HG03025 (cell line): Measurements from ENCODE around the gene PCED1B.

Experiments
- ATAC-seq: cut with Tn5 transposase; IDR thresholded peaks from one replicate; pipeline ENCODE4 v1.9.1; 2021; ENCODE audit warnings: mild to moderate bottlenecking, moderate library complexity; ENCODE audit not compliant: unreplicated experiment, low FRiP score

The PCED1B gene

DNA sequence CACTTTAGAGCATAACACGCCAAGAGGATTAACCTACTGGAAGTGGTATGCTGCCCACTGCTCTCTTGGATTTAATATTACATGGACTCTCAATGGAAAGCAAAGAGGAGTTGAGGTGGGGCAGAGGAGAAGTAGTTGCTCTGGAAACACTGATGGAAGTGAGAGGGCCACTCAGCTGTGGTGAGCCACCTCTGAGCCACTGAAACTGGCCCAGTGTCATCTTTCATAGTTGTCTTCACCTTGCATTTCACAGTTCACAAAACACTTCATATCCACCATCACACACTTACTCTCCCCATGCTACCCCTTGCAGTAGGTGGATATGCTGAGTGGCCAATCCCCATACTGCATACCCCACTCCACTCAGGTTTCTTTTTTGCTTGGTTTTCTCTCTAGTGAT is 12.2 kb upstream of the PCED1B start:
- ATAC-seq, result no peak

DNA sequence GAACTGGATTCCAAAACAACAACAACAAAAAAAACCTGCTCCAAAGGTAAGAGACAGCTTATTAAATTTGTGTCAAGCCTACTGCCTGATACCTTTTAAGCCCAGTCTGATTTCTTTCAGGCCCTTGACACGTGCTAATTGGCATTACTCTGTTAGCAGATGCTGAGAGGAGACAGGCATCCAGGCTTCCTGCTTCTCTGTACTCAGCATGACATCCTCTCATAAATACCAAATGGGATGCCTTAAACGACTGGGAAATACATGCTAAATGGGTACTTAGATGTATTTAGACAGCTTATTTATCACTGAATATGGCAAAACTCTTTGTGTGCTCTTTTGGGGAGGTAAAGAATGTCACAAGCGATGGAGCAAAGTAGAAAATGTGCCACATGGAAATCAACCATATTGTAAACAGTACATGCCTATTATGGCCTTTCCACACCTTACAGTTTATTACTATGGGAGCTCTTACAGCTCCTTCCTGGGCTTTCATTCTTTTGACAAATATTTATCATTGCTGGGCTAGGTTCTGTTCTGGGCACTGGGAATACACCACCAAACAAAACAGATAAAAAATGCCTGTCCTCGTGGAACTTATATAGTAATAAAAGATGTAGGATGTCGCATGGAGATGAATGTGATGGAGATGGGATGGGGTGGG is 11.5 kb upstream of the PCED1B start:
- ATAC-seq, result no peak

DNA sequence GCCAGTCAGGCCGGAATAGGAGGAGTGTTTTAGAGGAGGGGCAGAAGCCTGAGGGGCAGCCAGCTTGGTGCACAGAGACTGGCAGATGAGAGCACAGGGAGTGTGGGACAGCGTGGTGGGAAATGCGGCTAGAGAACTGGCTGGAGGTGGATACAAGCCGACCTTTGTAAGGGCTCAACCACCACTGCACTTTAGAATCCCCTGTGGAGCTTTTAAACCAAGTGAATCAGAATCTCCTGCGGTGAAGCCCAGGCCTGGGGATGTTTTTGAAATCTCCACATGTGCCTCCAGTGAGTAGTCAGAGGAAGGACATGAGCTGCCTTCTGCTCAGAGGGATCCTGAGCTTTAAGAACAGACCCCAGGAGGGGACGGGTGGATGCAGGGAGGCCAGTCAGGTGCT is 10.9 kb upstream of the PCED1B start:
- no peak for ATAC-seq

DNA sequence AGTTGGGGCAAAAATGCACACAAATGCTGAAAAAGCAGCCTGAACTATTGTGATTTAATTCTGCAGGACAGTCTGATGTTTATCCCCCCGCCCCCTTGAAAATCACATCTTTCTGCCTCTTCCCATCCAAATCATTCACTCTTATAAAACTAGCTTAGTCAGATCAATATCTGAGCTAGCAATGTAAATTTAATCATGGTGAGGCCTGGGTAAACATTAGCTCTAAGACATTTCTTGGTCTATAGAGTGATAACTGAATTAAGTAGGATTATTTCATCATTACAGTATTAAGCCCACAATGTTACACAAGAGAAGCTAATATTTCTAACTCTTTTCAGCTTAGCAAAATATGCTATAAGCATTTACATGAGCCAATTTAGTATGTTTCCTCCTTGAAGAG is 9.1 kb upstream of the PCED1B start:
- no peak for ATAC-seq

DNA sequence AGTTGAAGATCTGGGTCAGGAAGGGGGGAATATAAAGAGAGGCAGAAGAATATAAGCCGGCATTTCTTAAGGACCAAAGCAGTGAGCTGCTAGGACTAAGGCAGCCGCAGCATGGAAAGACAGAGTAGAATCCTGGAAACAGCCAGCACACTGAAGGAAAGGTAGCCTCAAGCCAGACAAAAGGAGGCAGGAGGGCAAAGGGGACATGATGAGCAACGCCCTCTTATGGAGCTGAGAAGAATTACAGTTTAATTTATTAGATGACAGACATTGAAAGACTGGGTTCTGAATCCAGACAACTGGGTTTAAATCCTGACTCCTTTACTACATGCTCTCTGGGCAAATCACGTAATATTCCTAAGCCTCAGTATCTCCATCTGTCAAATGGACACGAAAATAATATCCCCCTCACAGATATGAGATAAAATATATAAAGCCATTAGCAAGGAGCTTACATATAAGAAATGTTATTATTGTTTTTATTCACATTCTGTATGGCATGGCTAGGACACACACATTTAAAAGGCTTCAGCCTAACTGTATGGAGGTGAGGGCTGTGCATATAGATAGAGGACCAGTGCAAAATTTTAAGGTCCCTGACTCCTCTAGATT is 8.1 kb upstream of the PCED1B start:
- no peak for ATAC-seq

DNA sequence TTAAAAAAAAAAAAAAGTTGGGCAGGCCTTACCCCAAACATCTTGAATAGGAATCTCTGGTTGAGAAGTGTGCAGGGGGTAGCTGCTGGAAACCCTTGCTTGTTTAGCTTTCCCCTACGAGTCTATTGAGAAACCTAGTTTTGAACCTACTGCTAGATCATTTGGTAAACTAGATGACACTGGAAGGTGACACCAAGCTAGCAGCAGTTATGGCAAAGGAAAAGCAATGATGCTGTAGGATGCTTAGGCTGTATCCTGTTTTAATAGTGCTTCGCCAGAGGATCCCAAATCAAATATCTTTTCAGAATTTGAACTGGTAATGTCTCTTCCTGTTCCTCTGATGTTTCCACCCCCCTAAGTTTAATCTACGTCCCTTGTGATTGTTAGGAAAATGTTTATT is 5.5 kb upstream of the PCED1B start:
- ATAC-seq, result no peak

DNA sequence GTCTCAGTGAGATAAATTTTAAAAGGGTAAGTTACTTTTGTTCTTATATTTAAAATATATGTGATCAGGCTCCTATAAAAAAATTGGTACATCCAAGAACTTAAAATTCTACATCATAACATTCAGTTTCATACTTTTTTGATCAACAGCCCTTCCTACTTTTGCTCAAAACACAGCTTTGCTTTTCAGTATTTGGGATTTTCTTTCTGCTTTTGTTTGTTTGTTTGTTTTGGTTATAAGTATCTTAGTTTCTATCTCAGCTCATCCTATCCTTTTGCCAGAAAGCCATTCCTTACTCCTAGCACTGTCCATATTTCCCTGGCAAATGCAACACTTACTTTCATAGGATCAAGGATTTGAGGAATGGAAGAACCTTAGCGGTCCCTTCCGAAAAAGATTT is 4.7 kb upstream of the PCED1B start:
- no peak for ATAC-seq

DNA sequence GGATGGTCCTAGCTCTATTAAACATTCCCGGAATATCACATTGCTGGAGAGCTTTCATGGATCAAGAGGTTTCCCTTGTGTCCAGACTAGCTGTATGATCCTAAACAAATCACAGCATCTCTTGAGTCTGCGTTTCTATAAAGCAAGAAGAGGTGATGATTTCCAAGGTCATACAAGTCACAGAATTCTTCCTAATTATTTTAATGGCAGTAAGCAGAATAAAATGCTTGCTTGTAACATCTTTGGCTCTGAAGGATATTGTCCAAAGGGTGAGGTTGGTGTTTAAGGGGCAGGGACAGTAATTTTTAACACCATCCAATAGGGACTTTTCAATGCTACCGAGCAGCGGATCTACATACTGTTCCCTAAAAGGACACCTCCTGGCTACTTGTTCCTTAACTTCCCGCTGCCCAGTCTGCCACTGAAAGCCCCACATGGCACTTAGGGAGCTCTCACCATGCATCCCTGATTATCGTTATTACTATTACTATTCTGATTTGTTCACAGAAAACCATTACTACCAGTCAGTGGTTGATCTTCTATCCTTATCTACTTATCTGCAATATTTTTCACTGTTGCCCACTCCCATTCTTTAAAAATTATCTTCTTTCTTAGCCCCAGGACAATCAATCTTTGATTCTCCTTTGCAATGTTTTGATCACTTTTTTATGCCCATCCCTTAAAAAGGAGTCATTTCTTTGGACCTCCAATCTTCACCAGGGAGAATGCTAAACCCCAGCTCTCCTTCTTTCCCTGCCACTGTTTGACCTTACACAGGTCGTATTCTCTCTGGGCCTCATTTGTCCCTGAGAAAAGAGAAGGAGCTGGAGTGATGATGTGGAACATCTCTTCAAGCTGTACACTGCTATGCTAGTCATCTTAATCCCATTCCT is 4.0 kb upstream of the PCED1B start:
- no peak for ATAC-seq

DNA sequence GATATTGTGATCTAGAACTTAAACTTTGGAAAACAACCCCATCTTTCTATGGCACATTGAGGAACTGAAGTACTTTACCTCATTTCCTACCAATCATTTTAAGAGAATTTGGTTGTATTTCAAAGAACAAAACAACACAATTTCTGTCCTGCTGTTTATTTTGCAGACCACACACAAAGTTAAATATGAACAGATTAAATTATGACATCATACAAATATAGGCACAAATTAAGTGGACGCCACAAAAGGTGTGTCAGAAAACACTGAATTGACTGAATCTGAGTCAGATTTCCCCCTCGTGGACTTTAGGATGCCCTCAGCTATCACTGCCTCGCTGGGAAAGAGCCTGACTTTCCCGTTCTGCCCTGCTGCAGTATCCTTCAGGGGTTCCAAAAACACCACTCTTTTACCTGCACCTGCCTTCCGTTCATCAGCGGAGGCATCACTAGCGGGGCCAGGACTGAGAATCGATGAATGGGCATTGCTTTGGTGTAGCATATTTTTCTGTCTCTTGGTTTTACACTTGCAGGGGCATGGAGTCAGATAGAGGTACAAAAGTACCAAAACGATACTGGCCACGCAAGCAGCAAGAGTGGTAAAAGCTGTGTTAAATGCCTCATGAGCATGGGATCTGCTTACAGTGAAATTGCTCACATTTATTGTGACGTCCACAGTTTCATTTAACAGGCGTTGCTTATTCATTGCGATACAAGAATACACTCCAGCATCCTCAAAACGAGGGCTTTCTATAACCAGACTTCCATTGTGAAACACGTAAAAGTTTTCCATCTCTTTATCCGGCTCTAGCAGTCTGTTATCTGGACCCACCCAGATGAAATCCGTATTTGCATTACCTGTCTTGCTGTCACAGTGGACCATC is 2.0 kb upstream of the PCED1B start:
- ATAC-seq, result no peak

DNA sequence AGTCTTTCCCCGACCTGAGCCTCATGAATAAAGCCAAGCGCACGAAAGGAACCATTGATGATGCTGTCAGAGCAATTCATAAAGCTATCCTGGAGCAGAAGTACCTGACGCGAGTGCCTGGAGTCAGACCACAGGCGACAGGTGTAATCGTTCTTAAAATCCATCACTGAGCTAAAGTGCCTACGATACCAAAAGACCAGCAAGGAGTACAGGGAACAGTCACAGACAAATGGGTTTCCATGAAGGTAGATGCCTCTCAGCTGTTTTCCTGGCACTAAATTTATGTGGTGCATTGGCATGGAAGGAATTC is 1.4 kb upstream of the PCED1B start:
- no peak for ATAC-seq

DNA sequence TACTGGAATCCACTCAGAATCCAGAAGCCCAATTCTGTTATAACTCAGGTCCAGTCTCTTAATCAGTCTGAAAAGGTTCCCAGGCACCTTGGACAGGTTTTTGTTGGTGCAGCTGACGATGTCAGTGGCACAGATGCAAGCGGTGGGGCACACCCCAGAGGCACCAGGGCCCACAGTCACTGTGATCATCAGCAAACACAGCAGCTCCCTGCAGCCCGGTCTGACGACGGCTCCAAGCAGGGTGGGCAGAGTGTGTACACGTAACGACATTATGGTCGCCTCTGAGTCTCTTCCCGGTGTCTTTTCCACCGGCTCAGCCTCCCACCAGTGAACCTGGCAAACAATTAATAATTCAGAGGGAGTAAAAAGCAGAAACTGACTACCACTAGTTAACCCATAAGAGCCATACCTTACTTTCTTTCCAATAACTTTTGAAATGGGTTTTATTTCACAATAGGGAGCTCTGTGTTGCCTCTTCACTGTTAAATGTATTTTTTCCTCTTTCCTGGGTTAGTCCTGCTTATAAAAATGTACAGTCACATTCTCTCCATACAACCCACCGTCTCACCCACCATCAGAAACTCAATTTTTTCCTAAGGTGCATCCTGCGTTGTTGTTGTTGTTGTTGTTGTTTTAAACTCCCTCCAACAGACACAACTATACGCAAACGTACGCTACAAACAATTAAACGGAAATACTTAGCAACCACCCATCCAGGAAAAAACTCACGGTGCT is 521 bp upstream of the PCED1B start:
- no peak for ATAC-seq

DNA sequence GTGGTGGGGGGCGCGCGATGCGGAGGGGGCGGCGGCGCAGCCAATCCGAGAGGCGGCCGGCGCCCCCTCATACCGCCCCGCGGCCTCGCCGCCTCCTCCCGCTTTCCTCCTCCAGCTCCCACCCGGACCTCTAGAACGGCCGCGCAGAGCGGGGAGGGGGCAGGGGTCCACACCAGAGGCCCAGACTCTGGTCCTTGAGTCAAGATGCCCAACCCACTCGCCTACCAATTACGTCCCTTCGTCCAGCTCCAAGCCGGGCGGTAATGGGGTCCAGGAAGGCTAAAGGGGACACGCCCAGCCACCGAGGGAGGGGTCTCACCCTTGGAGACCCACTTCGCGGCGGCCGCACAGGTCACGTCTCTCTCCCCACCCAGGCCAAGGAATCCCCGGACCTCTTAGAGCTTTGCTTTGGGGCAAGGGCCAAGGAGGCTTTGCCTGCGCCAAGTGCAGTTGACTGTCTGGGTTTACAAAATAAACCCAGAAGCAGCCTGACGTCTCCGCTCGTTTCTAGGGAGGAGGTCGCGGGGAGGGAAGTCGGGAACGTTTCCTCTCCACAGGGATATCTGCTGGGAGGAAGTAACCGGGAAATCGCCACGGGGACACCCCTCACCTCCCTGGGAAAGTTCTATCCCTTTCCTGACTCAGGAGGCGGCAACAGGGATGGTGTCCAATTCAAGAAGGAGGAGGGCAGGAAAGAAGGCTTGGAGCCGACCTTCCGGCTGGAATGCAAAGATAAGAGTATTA is 732 bp downstream of the PCED1B start:
- ATAC-seq, result no peak

DNA sequence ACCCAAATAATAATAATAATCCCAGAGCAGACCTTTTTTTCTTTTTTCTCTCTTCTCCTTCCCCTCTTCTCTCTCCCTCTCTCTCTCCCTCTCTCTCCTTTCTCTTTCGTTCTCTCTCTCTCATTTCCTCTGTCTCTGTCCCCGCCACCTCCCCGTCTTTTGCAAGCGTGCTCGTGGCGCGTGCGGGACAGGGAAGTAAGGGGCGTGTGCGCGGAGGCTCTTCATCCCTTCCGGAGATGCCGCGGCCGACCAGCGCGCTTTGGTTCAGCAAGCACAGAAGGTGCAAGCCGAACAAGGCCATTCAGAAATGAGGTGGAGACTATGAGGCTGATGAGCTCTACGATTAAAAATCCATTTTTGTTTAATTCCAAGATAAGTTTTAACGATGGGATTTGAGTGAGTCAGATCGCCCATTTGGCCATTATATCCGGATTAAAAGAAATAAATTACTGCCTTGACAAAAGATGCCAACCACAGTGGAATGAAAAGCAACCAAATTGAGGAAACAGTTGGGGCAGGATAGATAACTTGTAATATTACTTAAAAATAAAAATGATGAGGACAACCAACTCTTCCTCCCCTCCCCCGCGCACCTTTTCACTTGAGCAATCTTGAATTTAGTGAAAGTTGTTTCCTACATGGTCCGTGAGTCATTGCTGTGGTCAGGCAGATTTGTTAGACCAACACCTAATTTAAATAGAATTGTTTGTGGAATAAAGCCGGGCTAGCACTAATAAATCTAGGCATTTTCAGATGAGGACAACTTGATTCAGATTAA is 1.5 kb downstream of the PCED1B start:
- ATAC-seq, result no peak

DNA sequence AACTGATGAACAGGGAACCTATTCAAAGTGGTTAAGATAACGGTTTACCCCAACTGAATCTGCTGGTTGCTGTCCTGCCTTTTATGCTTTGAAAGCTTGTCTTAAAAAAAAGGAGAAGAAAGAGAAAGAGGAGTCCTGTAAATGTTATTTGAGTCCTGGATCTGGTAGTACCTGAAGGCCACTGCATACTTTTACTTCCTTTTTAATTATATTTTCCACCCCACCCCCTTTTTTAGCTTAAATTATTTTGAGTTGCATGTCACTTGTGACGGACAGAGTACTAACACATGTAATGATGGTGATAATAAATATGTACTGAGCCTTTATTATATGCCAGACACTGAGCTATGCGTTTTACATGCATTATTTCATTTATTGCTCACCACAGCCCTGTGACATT is 2.9 kb downstream of the PCED1B start:
- ATAC-seq, result no peak

DNA sequence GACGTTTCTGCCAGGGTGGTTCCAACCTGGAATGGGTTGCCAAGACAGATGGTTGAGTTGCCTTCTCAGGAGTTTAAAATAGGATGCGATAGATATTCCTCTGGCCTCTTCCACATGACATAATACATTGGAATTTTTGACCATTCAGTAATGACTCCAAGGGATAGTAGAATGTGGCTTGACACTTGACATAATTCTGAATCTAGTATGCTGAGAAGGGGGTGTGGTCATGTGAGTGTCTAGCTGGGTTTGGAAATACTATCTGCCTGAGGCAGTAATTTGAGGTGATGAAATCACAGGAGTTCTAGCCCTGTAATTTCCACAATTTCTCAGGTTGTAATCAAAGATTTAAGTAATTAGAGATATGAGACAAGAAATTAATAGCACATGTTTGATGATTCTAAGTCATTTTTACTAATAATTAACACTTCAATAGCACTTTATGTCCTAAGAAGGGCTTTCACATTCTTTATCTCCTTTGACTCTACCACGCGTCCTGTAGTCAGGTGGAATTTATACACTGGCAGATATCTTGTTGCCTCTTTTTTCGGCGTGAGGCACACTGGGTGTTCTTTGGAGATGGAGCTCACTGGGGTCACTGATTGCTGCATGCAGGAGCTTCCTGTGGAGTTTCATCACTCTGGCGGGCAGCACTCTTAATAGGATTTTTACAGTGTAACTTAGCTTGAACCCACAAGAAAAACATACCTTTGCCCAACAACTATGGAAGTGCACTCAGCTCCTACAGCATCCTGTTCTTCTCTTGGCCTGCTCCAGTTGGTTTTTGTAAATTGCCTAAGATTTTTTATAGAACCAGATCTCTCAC is 3.6 kb downstream of the PCED1B start:
- no peak for ATAC-seq

DNA sequence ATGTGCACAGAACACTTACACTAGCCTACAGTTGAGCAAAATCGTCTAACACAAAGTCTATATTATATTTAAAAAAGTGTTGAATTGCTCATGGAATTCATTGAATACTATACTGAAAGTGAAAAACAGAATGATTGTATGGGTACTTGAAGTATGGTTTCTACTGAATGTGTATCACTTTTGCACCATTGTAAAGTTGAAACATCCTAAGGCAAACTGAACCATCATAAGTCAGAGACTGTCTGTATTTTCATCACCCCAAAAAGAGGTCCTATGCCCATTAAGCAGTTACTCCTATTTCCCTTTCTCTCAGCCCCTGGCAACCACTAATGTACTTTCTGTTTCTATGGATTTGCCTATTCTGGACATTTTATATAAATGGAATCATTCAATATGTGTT is 4.8 kb downstream of the PCED1B start:
- ATAC-seq, result no peak

DNA sequence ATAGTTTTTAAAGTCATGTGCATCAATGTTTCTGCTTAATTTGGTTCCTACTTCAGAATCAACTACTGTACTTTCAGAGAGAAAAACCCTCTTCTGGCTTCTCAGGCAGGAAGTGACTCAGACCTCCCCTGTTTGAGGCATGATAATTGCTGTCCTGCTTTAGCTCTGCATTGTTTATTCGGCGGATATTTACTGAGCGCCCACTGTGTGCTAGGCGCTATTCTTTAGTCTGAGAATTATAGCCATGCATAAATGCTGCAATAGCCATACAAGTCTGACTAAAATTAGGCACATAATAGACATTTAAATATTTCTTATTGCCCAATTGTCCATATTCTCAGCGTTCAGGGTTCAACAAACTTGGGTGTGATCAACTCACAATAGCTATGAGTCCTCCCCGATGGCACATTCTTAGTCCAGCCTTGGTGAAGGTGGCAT is 6.4 kb downstream of the PCED1B start:
- ATAC-seq, result no peak
